ENCODE measurements around the gene GIGYF2. TPM values are rescaled to one million over a fixed set of nuclear protein-coding genes. Genes with fewer than 3 reads are reported as not detected.

The GIGYF2 gene
- total RNA-seq, 1 experiment from 2014 or later: 60.6 TPM

DNA sequence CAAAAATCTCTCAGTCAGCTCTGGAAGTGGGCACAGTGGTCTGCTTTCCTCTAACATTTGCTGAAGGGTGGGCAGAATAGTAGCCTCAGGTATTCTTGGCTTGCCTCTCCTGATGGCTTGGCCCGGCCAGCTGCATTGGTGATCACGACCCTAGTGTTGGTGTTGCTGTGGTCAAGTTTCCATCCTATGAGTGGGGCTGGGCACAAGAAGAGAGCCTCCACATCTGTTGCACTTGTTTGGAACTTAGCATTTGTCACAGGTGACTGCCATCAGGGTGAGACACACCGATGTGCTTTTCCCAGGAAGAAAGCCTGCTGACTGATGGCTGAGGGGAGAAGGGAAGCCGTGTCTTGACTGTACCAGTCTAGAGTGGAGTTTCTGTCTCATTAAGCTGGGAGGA lies 139.8 kb downstream of the GIGYF2 start:
- TF ChIP-seq TCF7L2 (IDR thresholded peaks at IDR 0.05; ENCODE audit: borderline replicate concordance, extremely low read depth, insufficient read depth, insufficient read length) (no peak), EZH2phosphoT487 (IDR thresholded peaks at IDR 0.05; ENCODE audit: borderline replicate concordance) (no peak)
- TF ChIP-seq, protein P1, sequence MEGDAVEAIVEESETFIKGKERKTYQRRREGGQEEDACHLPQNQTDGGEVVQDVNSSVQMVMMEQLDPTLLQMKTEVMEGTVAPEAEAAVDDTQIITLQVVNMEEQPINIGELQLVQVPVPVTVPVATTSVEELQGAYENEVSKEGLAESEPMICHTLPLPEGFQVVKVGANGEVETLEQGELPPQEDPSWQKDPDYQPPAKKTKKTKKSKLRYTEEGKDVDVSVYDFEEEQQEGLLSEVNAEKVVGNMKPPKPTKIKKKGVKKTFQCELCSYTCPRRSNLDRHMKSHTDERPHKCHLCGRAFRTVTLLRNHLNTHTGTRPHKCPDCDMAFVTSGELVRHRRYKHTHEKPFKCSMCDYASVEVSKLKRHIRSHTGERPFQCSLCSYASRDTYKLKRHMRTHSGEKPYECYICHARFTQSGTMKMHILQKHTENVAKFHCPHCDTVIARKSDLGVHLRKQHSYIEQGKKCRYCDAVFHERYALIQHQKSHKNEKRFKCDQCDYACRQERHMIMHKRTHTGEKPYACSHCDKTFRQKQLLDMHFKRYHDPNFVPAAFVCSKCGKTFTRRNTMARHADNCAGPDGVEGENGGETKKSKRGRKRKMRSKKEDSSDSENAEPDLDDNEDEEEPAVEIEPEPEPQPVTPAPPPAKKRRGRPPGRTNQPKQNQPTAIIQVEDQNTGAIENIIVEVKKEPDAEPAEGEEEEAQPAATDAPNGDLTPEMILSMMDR (IDR thresholded peaks at IDR 0.05 in 2 of 3, conservative IDR thresholded peaks at IDR 0.05 in 1 of 3; ENCODE audit: borderline replicate concordance in 1 of 3, insufficient read depth in 1 of 3, low read depth in 2 of 3, low read length in 2 of 3): no peak
- TF ChIP-seq, protein P2, sequence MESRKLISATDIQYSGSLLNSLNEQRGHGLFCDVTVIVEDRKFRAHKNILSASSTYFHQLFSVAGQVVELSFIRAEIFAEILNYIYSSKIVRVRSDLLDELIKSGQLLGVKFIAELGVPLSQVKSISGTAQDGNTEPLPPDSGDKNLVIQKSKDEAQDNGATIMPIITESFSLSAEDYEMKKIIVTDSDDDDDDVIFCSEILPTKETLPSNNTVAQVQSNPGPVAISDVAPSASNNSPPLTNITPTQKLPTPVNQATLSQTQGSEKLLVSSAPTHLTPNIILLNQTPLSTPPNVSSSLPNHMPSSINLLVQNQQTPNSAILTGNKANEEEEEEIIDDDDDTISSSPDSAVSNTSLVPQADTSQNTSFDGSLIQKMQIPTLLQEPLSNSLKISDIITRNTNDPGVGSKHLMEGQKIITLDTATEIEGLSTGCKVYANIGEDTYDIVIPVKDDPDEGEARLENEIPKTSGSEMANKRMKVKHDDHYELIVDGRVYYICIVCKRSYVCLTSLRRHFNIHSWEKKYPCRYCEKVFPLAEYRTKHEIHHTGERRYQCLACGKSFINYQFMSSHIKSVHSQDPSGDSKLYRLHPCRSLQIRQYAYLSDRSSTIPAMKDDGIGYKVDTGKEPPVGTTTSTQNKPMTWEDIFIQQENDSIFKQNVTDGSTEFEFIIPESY (IDR thresholded peaks at IDR 0.05; ENCODE audit: extremely low read depth, insufficient replicate concordance, low read length): no peak
- DNase-seq (ENCODE audit: low read depth, low spot score): no peak
- Histone ChIP-seq H4K20me1 (ENCODE audit: insufficient read depth) (no peaks in the 10 kb centered on the region; the same call in 1 of the 2 replicates), H3K4me3 (replicated peaks in 1 of 2; ENCODE audit: low read depth in 1 of 2, low read length in 2 of 2) (no peak overlapping the region), H2AFZ (ENCODE audit: low read depth, low read length, poor library complexity, severe bottlenecking) (no peak overlapping the region), H3K4me1 (ENCODE audit: control insufficient read depth in 1 of 2, insufficient read depth in 2 of 2, low read length in 2 of 2) (peaks cover 12 to 41% of the 10 kb centered on the region in 2 experiments), H3K27ac (ENCODE audit: low read depth, low read length) (no peak overlapping the region), H3K4me2 (ENCODE audit: low read length) (no peak overlapping the region), H3K79me2 (ENCODE audit: insufficient read depth, low read length) (peaks cover 19% of the 10 kb centered on the region; the same call in 1 of the 2 replicates), H3K36me3 (ENCODE audit: control insufficient read depth in 1 of 2, insufficient read depth in 2 of 2, low read length in 2 of 2) (peaks cover 14 to 16% of the 10 kb centered on the region in 2 experiments; a peak in 3 of 4 replicates), H3K9ac (ENCODE audit: low read length) (no peak overlapping the region), H3K9me3 (ENCODE audit: control insufficient read depth in 1 of 2, insufficient read depth in 1 of 2, low read depth in 1 of 2, low read length in 2 of 2) (no peaks in the 10 kb centered on the region), H3K9me2 (ENCODE audit: insufficient read depth) (no peaks in the 10 kb centered on the region), H3K27me3 (ENCODE audit: insufficient read depth, low read length) (no peaks in the 10 kb centered on the region)
- CTCF ChIA-PET: interaction anchor here (1.6 kb wide), 1 partner anchor 16 kb away, joined by 3 read pairs; no protein-coding TSS in a partner anchor
- BruUV-seq (replicated peaks): no TSS peak
- POLR2A ChIA-PET: no interaction called here
- RAD21 ChIA-PET (ENCODE audit: low non-redundant PET in 1 of 2, low total read pairs in 2 of 2, uncharacterized antibody in 2 of 2, unreplicated experiment in 2 of 2): no interaction called here
- no peak for ATAC-seq
- intact Hi-C loops (cut with micrococcal nuclease): loop anchor here (10.0 kb wide), 1 partner anchor 232 kb away; no protein-coding TSS in a partner anchor

All from HCT116 (cell line).